ENCODE results near the gene SFMBT2.

SFMBT2 gene

GRCh38 chr10:7439696-7440095 is 28.9 kb upstream of the SFMBT2 start:
- no peaks in the 10 kb centered on the region for H3K9me3 ChIP-seq (ENCODE audit: control insufficient read depth in 2 of 2, low read length in 2 of 2)
- H3K36me3 ChIP-seq (ENCODE audit: control insufficient read depth in 2 of 2, insufficient read depth in 2 of 2, low read length in 2 of 2): no peaks in the 10 kb centered on the region
- no peak overlapping the region for H3K27ac ChIP-seq (ENCODE audit: low read depth in 2 of 2, low read length in 2 of 2)
- no peaks in the 10 kb centered on the region for H3K27me3 ChIP-seq (ENCODE audit: control insufficient read depth in 2 of 2, insufficient read depth in 2 of 2, low read length in 2 of 2)
- no peaks in the 10 kb centered on the region for H3K4me1 ChIP-seq (ENCODE audit: control insufficient read depth in 2 of 2, insufficient read depth in 2 of 2, low read length in 2 of 2)
- no peak overlapping the region for H3K4me3 ChIP-seq (ENCODE audit: low read length in 2 of 2)
- H3K9ac ChIP-seq (ENCODE audit: low read depth in 1 of 2, low read length in 2 of 2): no peak overlapping the region

GRCh38 chr10:7438196-7438986 is 27.6 kb upstream of the SFMBT2 start:
- Histone ChIP-seq H3K9me3 (ENCODE audit: control insufficient read depth in 2 of 2, low read length in 2 of 2) (no peaks in the 10 kb centered on the region), H3K4me3 (ENCODE audit: low read length in 2 of 2) (no peak overlapping the region), H3K27ac (ENCODE audit: low read depth in 2 of 2, low read length in 2 of 2) (no peak overlapping the region), H3K9ac (ENCODE audit: low read depth in 1 of 2, low read length in 2 of 2) (no peak overlapping the region), H3K36me3 (ENCODE audit: control insufficient read depth in 2 of 2, insufficient read depth in 2 of 2, low read length in 2 of 2) (no peaks in the 10 kb centered on the region), H3K27me3 (ENCODE audit: control insufficient read depth in 2 of 2, insufficient read depth in 2 of 2, low read length in 2 of 2) (no peaks in the 10 kb centered on the region), H3K4me1 (ENCODE audit: control insufficient read depth in 2 of 2, insufficient read depth in 2 of 2, low read length in 2 of 2) (peaks cover 0 to 5% of the 10 kb centered on the region in 2 donors)

GRCh38 chr10:7436490-7437100 is 25.8 kb upstream of the SFMBT2 start:
- Histone ChIP-seq H3K9ac (ENCODE audit: low read depth in 1 of 2, low read length in 2 of 2) (no peak overlapping the region), H3K36me3 (ENCODE audit: control insufficient read depth in 2 of 2, insufficient read depth in 2 of 2, low read length in 2 of 2) (no peaks in the 10 kb centered on the region), H3K27ac (ENCODE audit: low read depth in 2 of 2, low read length in 2 of 2) (no peak overlapping the region), H3K4me3 (ENCODE audit: low read length in 2 of 2) (no peak overlapping the region), H3K9me3 (ENCODE audit: control insufficient read depth in 2 of 2, low read length in 2 of 2) (no peaks in the 10 kb centered on the region), H3K4me1 (ENCODE audit: control insufficient read depth in 2 of 2, insufficient read depth in 2 of 2, low read length in 2 of 2) (peaks cover 0 to 12% of the 10 kb centered on the region in 2 donors), H3K27me3 (ENCODE audit: control insufficient read depth in 2 of 2, insufficient read depth in 2 of 2, low read length in 2 of 2) (no peaks in the 10 kb centered on the region)

DNA sequence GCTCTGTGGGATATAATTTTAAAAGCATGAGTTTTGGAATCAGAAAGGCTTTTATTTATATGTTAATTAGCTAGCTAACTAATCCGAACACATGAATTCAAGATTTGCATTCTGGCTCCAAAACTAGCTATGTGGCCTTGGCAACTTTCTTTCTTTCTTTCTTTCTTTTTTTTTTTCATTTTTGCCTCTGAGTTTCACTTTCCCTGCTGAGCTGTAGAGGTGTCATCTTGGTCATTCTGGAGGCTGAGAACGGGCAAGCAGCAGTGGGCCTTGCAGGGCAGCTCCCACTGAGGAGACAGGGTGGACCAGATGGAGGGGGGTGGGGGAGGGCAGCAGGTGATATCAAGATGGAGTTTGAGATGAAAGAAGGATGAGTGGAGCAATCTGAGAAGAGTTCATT is 24.8 kb upstream of the SFMBT2 start:
- H3K4me3 ChIP-seq (ENCODE audit: low read length in 2 of 2): no peak overlapping the region
- H3K36me3 ChIP-seq (ENCODE audit: control insufficient read depth in 2 of 2, insufficient read depth in 2 of 2, low read length in 2 of 2): no peaks in the 10 kb centered on the region
- no peak overlapping the region for H3K27ac ChIP-seq (ENCODE audit: low read depth in 2 of 2, low read length in 2 of 2)
- H3K9me3 ChIP-seq (ENCODE audit: control insufficient read depth in 2 of 2, low read length in 2 of 2): no peaks in the 10 kb centered on the region
- H3K9ac ChIP-seq (ENCODE audit: low read depth in 1 of 2, low read length in 2 of 2): no peak overlapping the region
- H3K4me1 ChIP-seq (ENCODE audit: control insufficient read depth in 2 of 2, insufficient read depth in 2 of 2, low read length in 2 of 2): peaks cover 0 to 12% of the 10 kb centered on the region in 2 donors
- H3K27me3 ChIP-seq (ENCODE audit: control insufficient read depth in 2 of 2, insufficient read depth in 2 of 2, low read length in 2 of 2): peaks cover 0 to 3% of the 10 kb centered on the region in 2 donors

DNA sequence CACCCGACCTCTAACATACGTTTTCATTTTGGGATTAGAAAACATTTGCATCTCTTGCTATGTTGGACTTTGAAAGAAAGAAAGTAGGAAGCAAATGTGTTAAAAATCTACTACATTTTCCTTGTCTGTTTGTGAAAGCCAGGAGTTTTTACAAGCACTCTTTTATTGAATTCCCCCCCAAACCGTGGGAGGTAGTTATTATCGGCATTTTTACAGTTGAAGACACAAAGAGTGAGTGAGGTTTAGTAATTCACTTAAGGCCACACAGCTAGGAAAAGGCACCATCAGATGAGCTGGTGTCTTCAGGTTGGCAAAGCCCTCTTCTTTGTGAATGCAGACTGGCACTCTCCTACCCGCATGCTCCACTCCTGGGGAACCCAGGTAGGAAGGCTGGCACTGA is 23.5 kb upstream of the SFMBT2 start:
- no peak overlapping the region for H3K9ac ChIP-seq (ENCODE audit: low read depth in 1 of 2, low read length in 2 of 2)
- H3K9me3 ChIP-seq (ENCODE audit: control insufficient read depth in 2 of 2, low read length in 2 of 2): no peaks in the 10 kb centered on the region
- no peak overlapping the region for H3K4me3 ChIP-seq (ENCODE audit: low read length in 2 of 2)
- H3K27me3 ChIP-seq (ENCODE audit: control insufficient read depth in 2 of 2, insufficient read depth in 2 of 2, low read length in 2 of 2): peaks cover 0 to 3% of the 10 kb centered on the region in 2 donors
- no peak overlapping the region for H3K27ac ChIP-seq (ENCODE audit: low read depth in 2 of 2, low read length in 2 of 2)
- no peaks in the 10 kb centered on the region for H3K36me3 ChIP-seq (ENCODE audit: control insufficient read depth in 2 of 2, insufficient read depth in 2 of 2, low read length in 2 of 2)
- peaks cover 0 to 12% of the 10 kb centered on the region in 2 donors for H3K4me1 ChIP-seq (ENCODE audit: control insufficient read depth in 2 of 2, insufficient read depth in 2 of 2, low read length in 2 of 2)

DNA sequence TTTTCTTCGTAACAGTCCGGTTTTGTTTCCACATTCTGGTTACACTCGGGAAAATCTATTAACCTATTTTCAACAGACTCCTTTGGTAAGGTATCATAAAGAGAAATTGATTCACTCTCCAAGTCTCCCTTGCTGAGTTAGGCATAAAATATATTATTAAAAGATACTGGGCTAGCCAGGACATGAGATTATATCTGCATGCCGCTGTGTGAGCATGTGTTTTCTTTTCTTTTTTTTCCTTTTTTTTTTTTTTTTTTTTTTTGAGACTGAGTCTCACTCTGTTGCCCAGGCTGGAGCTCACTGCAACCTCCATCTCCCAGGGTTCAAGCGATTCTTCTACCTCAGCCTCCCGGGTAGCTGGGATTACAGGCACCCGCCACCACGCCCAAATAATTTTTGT is 23.0 kb upstream of the SFMBT2 start:
- Histone ChIP-seq H3K4me3 (ENCODE audit: low read length in 2 of 2) (peak overlapping the region in 1 of 2 donors; percentile 1), H3K9ac (ENCODE audit: low read depth in 1 of 2, low read length in 2 of 2) (no peak overlapping the region), H3K36me3 (ENCODE audit: control insufficient read depth in 2 of 2, insufficient read depth in 2 of 2, low read length in 2 of 2) (no peaks in the 10 kb centered on the region), H3K27me3 (ENCODE audit: control insufficient read depth in 2 of 2, insufficient read depth in 2 of 2, low read length in 2 of 2) (peaks cover 0 to 3% of the 10 kb centered on the region in 2 donors), H3K4me1 (ENCODE audit: control insufficient read depth in 2 of 2, insufficient read depth in 2 of 2, low read length in 2 of 2) (peaks cover 0 to 12% of the 10 kb centered on the region in 2 donors), H3K9me3 (ENCODE audit: control insufficient read depth in 2 of 2, low read length in 2 of 2) (no peaks in the 10 kb centered on the region), H3K27ac (ENCODE audit: low read depth in 2 of 2, low read length in 2 of 2) (no peak overlapping the region)

DNA sequence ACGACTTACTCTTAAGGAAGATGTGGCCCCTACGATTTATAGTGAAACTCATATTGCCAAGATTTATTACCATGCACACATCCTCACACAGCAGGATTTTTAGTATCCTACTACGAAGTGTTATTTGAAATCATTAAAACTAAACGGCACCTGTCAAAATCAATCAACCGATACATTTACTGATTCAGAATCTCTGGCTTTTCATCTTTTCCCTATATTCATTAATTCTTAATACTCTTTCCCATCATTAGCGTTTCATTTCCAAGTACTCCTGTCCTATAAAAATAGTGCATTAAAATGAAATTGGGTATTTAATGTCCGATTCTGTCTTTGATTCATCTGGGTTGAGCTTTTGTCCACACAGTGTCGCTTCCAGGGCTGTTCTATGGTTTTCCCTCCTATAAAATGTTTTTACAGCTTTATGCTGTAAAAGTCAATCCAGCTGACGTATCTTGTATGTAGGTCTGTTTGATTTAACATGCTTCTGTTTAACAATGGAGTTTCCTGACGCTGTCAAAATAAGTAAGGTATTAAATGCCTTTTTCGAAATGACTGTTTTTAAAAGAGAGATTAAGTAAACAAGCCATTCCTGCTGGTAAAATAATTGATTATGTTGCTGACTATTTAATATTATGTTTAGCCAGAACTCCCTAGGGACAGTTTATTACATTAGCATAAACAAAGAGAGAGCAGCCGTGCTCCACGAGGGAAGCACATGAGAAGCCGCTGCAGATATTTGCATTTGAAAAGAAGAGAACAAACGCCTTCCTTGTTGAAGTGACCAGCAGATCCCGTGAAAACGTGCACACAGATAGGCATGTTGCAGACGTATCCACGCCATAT is 22.3 kb upstream of the SFMBT2 start:
- peaks cover 0 to 12% of the 10 kb centered on the region in 2 donors for H3K4me1 ChIP-seq (ENCODE audit: control insufficient read depth in 2 of 2, insufficient read depth in 2 of 2, low read length in 2 of 2)
- H3K9me3 ChIP-seq (ENCODE audit: control insufficient read depth in 2 of 2, low read length in 2 of 2): no peaks in the 10 kb centered on the region
- no peak overlapping the region for H3K27ac ChIP-seq (ENCODE audit: low read depth in 2 of 2, low read length in 2 of 2)
- H3K27me3 ChIP-seq (ENCODE audit: control insufficient read depth in 2 of 2, insufficient read depth in 2 of 2, low read length in 2 of 2): peaks cover 0 to 3% of the 10 kb centered on the region in 2 donors
- H3K36me3 ChIP-seq (ENCODE audit: control insufficient read depth in 2 of 2, insufficient read depth in 2 of 2, low read length in 2 of 2): no peaks in the 10 kb centered on the region
- H3K4me3 ChIP-seq (ENCODE audit: low read length in 2 of 2): peak overlapping the region in 1 of 2 donors; percentile 29
- H3K9ac ChIP-seq (ENCODE audit: low read depth in 1 of 2, low read length in 2 of 2): no peak overlapping the region

DNA sequence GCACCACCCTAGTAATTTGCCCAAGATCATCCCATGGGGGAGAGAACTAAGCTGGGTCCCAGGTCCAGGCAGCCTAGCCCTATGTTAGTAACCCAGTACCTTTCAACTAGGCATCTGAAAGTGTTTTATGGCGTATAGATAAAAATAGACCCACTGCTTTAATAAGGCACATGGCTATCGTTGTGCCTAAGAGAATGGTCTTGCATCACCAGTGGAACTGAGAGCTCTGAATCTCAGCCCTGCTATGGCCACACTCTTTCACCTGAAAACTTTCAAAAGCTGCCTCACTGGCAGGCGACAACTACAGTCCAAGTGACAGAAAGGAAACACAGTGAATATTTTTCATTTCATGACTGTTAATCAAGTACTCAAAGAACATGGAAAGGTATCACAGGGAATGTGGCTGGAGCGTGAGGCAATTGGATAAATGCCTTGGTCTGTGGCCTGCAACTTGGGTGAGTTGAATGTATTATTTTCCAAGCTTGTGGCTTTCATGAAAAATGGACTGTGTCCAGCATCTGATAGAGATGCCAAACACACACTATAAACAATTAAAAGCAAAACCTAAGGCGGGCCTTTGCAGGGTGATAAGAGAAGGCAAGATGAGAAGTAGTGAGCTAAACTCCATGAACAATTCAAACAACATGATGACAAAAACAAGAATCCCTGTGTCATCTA is 18.0 kb upstream of the SFMBT2 start:
- no peak overlapping the region for H3K9ac ChIP-seq (ENCODE audit: low read depth in 1 of 2, low read length in 2 of 2)
- H3K9me3 ChIP-seq (ENCODE audit: control insufficient read depth in 2 of 2, low read length in 2 of 2): no peaks in the 10 kb centered on the region
- H3K27ac ChIP-seq (ENCODE audit: low read depth in 2 of 2, low read length in 2 of 2): no peak overlapping the region
- H3K4me1 ChIP-seq (ENCODE audit: control insufficient read depth in 2 of 2, insufficient read depth in 2 of 2, low read length in 2 of 2): peaks cover 0 to 12% of the 10 kb centered on the region in 2 donors
- H3K36me3 ChIP-seq (ENCODE audit: control insufficient read depth in 2 of 2, insufficient read depth in 2 of 2, low read length in 2 of 2): no peaks in the 10 kb centered on the region
- no peak overlapping the region for H3K4me3 ChIP-seq (ENCODE audit: low read length in 2 of 2)
- H3K27me3 ChIP-seq (ENCODE audit: control insufficient read depth in 2 of 2, insufficient read depth in 2 of 2, low read length in 2 of 2): peaks cover 0 to 3% of the 10 kb centered on the region in 2 donors

GRCh38 chr10:7426349-7426748 is 15.5 kb upstream of the SFMBT2 start:
- H3K9me3 ChIP-seq (ENCODE audit: control insufficient read depth in 2 of 2, low read length in 2 of 2): no peaks in the 10 kb centered on the region
- no peak overlapping the region for H3K4me3 ChIP-seq (ENCODE audit: low read length in 2 of 2)
- H3K9ac ChIP-seq (ENCODE audit: low read depth in 1 of 2, low read length in 2 of 2): no peak overlapping the region
- H3K36me3 ChIP-seq (ENCODE audit: control insufficient read depth in 2 of 2, insufficient read depth in 2 of 2, low read length in 2 of 2): no peaks in the 10 kb centered on the region
- H3K27me3 ChIP-seq (ENCODE audit: control insufficient read depth in 2 of 2, insufficient read depth in 2 of 2, low read length in 2 of 2): peaks cover 0 to 1% of the 10 kb centered on the region in 2 donors
- no peak overlapping the region for H3K27ac ChIP-seq (ENCODE audit: low read depth in 2 of 2, low read length in 2 of 2)
- no peaks in the 10 kb centered on the region for H3K4me1 ChIP-seq (ENCODE audit: control insufficient read depth in 2 of 2, insufficient read depth in 2 of 2, low read length in 2 of 2)
